ENCODE data around the gene ADAMTS8.

The ADAMTS8 gene

DNA sequence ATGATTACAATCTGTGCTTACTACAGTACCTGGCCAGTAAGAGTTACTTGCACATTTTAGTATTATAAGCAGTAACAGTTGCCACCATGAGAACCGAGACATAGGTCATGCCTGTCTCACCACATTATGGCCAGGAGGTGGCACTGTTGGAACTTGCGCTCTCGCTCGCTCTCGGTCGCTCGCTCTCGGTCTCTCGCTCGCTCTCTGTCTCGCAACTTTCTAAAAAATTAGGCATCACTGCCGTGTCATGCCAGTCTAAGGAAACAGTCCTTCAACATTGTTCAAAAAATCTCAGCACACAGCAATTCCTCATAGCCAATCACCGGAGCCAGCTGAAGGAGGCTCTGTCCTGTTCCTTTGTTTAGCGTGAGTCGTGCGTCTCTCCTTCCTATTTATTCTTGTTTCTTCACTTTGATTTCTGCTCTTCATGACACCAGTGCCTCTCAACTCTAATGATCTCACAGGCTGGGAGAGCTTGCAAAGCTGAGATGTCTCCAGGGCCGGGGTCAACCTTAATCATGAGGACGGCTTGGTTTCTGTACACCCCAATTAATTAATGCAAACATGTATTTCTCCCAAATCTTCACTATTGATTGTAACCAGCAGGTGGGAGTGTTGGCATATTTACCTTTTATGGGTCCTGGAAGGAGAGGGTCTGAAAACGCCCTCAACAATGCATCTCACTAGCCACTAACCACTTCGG lies 6.3 kb upstream of the ADAMTS8 start:
- Histone ChIP-seq H3K9me3 (ENCODE audit: insufficient read depth, low read depth, low read length) (no peaks in the 10 kb centered on the region), H3K9ac (ENCODE audit: low read depth, low read length) (peak overlapping the region; percentile 71), H3K4me3 (ENCODE audit: low read length) (peak overlapping the region; percentile 81), H3K27ac (ENCODE audit: low read depth, low read length) (no peak overlapping the region), H3K27me3 (ENCODE audit: insufficient read depth, low read length) (peaks cover 11% of the 10 kb centered on the region), H3K4me1 (ENCODE audit: insufficient read depth, low read length) (no peaks in the 10 kb centered on the region; the same call in 1 of the 2 replicates), H3K36me3 (ENCODE audit: insufficient read depth, low read length) (no peaks in the 10 kb centered on the region)
- WGBS: 1% methylated on average over 18 of the region's 20 CpGs

DNA sequence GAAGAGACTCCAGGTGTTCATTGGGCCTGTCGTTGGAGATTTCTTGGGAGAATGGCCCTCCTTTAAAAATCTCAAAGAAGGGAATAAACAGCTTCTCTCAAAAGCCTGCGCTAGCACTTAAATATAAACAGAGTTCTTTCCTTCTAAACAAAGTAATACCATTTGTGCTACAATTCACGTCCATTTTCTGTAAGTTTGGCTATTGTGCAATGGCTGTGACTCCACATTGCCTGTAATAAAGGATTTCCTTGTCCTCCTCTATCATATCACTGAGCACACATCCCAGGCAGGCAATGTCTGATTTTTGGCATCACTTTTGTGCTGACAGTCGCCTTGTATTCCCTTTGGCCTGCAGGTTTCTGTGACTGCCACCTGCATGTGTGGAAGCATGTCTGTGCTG lies 4.9 kb upstream of the ADAMTS8 start:
- Histone ChIP-seq H3K9ac (ENCODE audit: low read depth, low read length) (no peak overlapping the region), H3K27ac (ENCODE audit: low read depth, low read length) (no peak overlapping the region), H3K4me3 (ENCODE audit: low read length) (no peak overlapping the region), H3K4me1 (ENCODE audit: insufficient read depth, low read length) (peaks cover 5% of the 10 kb centered on the region; the same call in 1 of the 2 replicates), H3K27me3 (ENCODE audit: insufficient read depth, low read length) (peaks cover 24% of the 10 kb centered on the region), H3K36me3 (ENCODE audit: insufficient read depth, low read length) (no peaks in the 10 kb centered on the region), H3K9me3 (ENCODE audit: insufficient read depth, low read depth, low read length) (no peaks in the 10 kb centered on the region)
- 93% methylated on average over 4 of the region's 4 CpGs for WGBS

DNA sequence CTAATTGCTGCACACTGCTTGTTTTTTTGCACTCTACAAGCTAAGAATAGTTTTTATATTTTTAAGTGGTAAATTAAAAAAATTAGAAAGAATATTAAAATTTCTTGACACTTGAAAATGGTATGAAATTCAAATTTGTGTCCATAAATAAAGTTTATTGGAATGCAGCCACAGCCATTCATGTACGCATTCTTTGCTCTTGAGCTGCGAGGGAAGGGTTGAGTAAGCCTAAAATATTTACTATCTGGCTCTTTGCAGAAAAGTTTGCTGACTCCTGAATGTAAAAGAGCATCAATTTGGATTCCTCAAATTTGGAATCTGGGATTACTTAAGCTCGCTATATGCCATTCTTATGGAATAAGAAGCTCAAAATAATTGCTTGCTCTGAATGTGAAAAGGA lies 3.4 kb upstream of the ADAMTS8 start:
- peaks cover 5% of the 10 kb centered on the region; the same call in 1 of the 2 replicates for H3K4me1 ChIP-seq (ENCODE audit: insufficient read depth, low read length)
- whole genome bisulfite sequencing: 96% methylated on average over 3 of the region's 3 CpGs
- peaks cover 40% of the 10 kb centered on the region for H3K27me3 ChIP-seq (ENCODE audit: insufficient read depth, low read length)
- H3K36me3 ChIP-seq (ENCODE audit: insufficient read depth, low read length): no peaks in the 10 kb centered on the region
- H3K27ac ChIP-seq (ENCODE audit: low read depth, low read length): no peak overlapping the region
- no peaks in the 10 kb centered on the region for H3K9me3 ChIP-seq (ENCODE audit: insufficient read depth, low read depth, low read length)
- H3K9ac ChIP-seq (ENCODE audit: low read depth, low read length): no peak overlapping the region
- no peak overlapping the region for H3K4me3 ChIP-seq (ENCODE audit: low read length)

DNA sequence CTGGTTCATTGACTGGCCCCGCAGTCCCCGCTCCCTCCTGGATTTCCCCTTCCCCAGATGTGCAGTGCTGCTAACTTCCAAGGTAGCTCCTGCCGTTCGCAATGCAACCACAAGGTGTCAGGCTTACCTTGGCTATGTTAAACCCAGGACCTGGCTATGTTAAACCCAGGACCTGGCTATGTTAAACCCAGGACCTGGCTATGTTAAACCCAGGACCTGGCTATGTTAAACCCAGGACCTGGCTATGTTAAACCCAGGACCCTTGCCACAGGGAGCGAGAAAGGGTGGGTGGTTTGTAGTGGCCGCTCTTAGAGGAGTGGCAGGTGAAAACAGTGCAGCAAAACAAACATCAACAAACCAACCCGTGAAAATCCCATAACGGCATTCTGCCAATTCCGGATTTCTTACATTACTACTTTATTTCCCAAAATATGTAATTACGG lies 2.9 kb upstream of the ADAMTS8 start:
- WGBS: 45% methylated on average over 10 of the region's 10 CpGs
- Histone ChIP-seq H3K27ac (ENCODE audit: low read depth, low read length) (no peak overlapping the region), H3K9ac (ENCODE audit: low read depth, low read length) (no peak overlapping the region), H3K9me3 (ENCODE audit: insufficient read depth, low read depth, low read length) (no peaks in the 10 kb centered on the region), H3K36me3 (ENCODE audit: insufficient read depth, low read length) (no peaks in the 10 kb centered on the region), H3K4me3 (ENCODE audit: low read length) (no peak overlapping the region), H3K27me3 (ENCODE audit: insufficient read depth, low read length) (peaks cover 44% of the 10 kb centered on the region), H3K4me1 (ENCODE audit: insufficient read depth, low read length) (peaks cover 5% of the 10 kb centered on the region; the same call in 1 of the 2 replicates)

DNA sequence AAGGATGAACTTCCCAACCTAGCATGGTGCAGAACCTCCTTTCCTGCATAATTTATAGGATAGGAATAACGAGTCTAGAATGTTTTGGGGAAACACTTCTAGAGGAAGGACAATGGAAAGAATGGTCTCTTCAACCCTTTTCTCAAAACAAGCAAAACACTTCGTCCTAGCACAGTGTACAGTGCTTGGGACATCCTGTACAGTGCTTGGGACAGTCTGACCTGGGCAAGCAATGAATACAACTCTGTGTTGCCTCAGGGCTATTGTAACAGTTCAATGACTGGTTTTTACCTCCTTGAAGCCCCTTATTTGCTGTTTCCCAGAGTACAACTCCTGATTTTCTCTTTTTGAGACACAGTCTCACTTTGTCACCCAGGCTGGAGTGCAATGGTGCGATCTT lies 1.6 kb upstream of the ADAMTS8 start:
- H3K36me3 ChIP-seq (ENCODE audit: insufficient read depth, low read length): no peaks in the 10 kb centered on the region
- no peak overlapping the region for H3K9ac ChIP-seq (ENCODE audit: low read depth, low read length)
- H3K4me1 ChIP-seq (ENCODE audit: insufficient read depth, low read length): 0 out of 2 replicates have a peak, but pooled peaks cover 5% of the 10 kb centered on the region
- H3K27ac ChIP-seq (ENCODE audit: low read depth, low read length): no peak overlapping the region
- 91% methylated on average over 2 of the region's 3 CpGs for WGBS
- peaks cover 52% of the 10 kb centered on the region for H3K27me3 ChIP-seq (ENCODE audit: insufficient read depth, low read length)
- H3K9me3 ChIP-seq (ENCODE audit: insufficient read depth, low read depth, low read length): no peaks in the 10 kb centered on the region
- no peak overlapping the region for H3K4me3 ChIP-seq (ENCODE audit: low read length)

DNA sequence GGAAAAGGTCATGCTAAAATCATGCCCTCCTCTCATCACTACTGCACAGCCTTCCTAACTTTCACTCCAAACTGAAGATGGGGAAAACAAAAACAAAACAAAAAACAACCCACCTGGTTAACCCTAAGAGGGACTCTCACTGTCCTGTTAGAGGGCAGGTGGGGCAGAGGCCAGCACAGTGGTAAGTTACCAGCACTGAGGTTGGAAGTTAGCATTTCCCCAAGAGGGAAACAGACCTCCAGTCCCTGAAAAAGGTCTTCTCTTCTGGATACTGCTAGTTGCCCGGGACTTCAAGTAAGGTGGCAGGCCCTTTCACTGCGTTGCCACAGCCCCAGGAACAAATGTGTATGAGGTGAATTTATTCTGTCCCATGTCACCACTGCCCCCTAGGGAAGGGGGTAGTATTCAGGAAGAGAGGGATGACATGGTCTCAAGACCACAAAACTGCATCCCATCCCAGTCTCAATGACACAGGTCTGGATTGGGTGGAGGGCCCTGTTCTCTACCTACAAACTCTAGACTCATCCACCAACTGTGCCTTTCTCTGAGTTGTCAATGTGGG lies 792 bp upstream of the ADAMTS8 start:
- 83% methylated on average over 2 of the region's 2 CpGs for WGBS
- H3K4me1 ChIP-seq (ENCODE audit: insufficient read depth, low read length): 0 out of 2 replicates have a peak, but pooled peaks cover 5% of the 10 kb centered on the region
- H3K36me3 ChIP-seq (ENCODE audit: insufficient read depth, low read length): no peaks in the 10 kb centered on the region
- H3K4me3 ChIP-seq (ENCODE audit: low read length): peak overlapping the region; percentile 56; the same call in 1 of the 2 replicates
- no peak overlapping the region for H3K9ac ChIP-seq (ENCODE audit: low read depth, low read length)
- peaks cover 52% of the 10 kb centered on the region for H3K27me3 ChIP-seq (ENCODE audit: insufficient read depth, low read length)
- no peak overlapping the region for H3K27ac ChIP-seq (ENCODE audit: low read depth, low read length)
- no peaks in the 10 kb centered on the region for H3K9me3 ChIP-seq (ENCODE audit: insufficient read depth, low read depth, low read length)

DNA sequence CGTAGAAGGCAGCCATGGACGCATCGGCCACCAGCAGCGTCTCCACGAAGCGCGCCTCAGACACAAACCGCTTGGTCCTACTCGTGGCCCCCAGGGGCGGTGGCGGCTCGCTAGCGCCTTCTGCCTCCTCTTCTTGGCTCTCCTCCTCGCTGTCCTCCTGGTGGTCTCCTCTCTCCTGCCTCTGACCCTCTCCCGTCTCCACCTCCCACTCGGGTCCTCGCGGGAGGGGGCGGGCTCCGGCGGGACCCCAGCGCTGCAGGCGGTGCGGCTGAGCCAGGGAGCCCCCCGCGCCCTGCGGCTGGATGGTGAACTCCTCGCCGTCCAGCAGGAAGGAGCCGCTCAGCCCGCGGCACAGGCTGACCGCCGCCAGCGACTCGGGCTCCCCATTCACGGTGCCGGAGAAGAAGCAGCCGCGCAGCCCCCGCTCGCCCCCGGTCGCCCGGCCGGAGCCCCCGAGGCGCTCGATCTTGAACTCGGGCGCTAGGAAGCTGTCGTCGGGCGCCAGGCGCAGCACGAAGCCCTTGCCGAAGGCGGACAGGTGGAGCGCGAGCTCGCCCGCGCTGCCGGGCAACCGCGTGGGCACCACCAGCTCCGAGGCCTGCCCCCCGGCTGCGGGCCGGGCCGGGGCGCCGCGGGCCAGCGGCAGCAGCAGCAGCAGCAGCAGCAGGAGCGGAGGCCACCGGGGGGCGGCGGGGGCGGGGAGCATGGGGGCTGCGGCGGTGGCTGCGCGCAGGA lies 661 bp downstream of the ADAMTS8 start:
- 1% methylated on average over 84 of the region's 84 CpGs for WGBS
- Histone ChIP-seq H3K27me3 (ENCODE audit: insufficient read depth, low read length) (peaks cover 52% of the 10 kb centered on the region), H3K9ac (ENCODE audit: low read depth, low read length) (peak overlapping the region; percentile 62), H3K4me1 (ENCODE audit: insufficient read depth, low read length) (0 out of 2 replicates have a peak, but pooled peaks cover 5% of the 10 kb centered on the region), H3K36me3 (ENCODE audit: insufficient read depth, low read length) (no peaks in the 10 kb centered on the region), H3K4me3 (ENCODE audit: low read length) (peak overlapping the region; percentile 56), H3K9me3 (ENCODE audit: insufficient read depth, low read depth, low read length) (no peaks in the 10 kb centered on the region), H3K27ac (ENCODE audit: low read depth, low read length) (no peak overlapping the region)

DNA sequence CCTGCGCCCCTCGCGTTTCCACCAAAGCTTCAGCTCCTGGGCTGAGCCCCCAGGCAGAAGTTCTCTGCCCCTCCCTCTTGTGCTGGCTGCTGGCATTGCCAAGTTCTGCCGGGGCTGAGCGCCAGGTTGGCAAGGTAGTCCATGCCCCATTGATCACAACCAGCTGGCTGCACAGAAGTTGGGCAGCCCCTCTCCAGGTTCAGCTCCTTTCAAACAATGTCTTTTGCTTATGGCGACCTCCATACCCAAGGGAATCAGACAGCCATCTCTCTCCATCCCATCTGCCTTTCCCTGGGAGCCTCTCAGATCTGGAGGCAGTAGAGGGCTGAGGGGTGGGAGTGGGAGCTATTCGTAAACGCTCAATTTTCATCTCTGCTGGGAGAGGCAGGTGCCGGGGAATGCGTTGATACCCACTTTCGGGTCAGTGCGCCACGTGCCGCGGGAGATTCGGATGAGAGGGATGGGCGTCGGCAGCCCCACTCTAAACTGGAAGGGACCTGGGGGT lies 1.5 kb downstream of the ADAMTS8 start:
- Histone ChIP-seq H3K9ac (ENCODE audit: low read depth, low read length) (no peak overlapping the region), H3K27me3 (ENCODE audit: insufficient read depth, low read length) (peaks cover 52% of the 10 kb centered on the region), H3K4me1 (ENCODE audit: insufficient read depth, low read length) (0 out of 2 replicates have a peak, but pooled peaks cover 5% of the 10 kb centered on the region), H3K9me3 (ENCODE audit: insufficient read depth, low read depth, low read length) (no peaks in the 10 kb centered on the region), H3K36me3 (ENCODE audit: insufficient read depth, low read length) (no peaks in the 10 kb centered on the region), H3K27ac (ENCODE audit: low read depth, low read length) (no peak overlapping the region), H3K4me3 (ENCODE audit: low read length) (peak overlapping the region; percentile 56)
- 70% methylated on average over 18 of the region's 18 CpGs for WGBS

DNA sequence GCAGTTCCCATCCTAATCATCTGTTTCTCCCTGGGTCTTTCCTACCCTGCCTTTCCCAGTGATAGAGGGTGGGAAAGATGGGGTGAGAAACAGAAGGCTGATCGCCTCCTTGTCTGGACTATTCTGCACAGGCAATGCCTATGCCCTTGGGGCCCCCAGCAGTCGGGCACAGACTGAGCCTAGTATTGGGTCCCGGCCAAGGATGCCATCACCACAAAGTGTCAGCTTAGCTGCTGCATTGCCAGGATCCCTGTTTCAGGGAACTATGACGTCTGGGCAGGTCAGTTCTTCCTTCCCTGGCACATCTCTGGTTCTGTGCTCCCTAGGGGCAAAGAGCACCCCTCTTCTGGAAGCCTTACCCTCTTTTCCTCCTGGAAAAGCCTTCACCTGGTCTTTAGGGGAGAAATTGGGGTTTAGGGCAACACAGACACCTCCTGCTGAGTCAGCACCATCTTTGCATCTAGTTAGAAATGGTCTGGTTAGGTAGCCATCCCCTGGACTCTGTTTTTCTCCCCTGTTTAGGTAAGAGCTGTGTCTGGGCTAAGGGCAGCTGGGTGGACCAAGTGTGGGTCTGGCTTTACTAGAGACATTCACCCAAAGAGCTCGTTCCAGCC lies 2.1 kb downstream of the ADAMTS8 start:
- 90% methylated on average over 5 of the region's 5 CpGs for WGBS
- Histone ChIP-seq H3K4me1 (ENCODE audit: insufficient read depth, low read length) (0 out of 2 replicates have a peak, but pooled peaks cover 5% of the 10 kb centered on the region), H3K9ac (ENCODE audit: low read depth, low read length) (no peak overlapping the region), H3K9me3 (ENCODE audit: insufficient read depth, low read depth, low read length) (no peaks in the 10 kb centered on the region), H3K27ac (ENCODE audit: low read depth, low read length) (no peak overlapping the region), H3K4me3 (ENCODE audit: low read length) (no peak overlapping the region), H3K36me3 (ENCODE audit: insufficient read depth, low read length) (no peaks in the 10 kb centered on the region), H3K27me3 (ENCODE audit: insufficient read depth, low read length) (peaks cover 52% of the 10 kb centered on the region)

DNA sequence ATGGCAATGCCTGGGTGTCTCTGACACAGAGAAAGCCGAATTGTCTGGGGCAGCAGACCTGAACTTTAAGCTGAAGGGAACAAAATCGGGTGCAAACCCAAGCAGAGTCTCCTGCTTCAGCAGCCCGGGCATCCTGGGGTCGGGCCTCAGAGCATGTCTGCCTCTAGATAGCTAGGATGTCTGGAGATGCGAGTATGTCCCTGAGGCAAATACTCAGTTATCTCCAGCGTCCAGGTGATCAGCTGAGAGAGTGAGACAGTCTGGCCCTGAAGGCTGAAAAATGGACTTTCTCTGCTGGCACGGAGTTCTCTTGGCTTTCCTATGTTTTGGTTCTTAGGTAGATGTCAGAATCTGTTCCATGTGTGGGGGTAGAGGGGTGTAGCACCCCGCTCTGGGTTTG lies 3.3 kb downstream of the ADAMTS8 start:
- H3K27me3 ChIP-seq (ENCODE audit: insufficient read depth, low read length): peaks cover 45% of the 10 kb centered on the region
- WGBS: 92% methylated on average over 8 of the region's 8 CpGs

More for the DNA sequence above, 3.3 kb downstream of the ADAMTS8 start:
- H3K4me3 ChIP-seq (ENCODE audit: low read length): no peak overlapping the region
- no peak overlapping the region for H3K9ac ChIP-seq (ENCODE audit: low read depth, low read length)
- 0 out of 2 replicates have a peak, but pooled peaks cover 5% of the 10 kb centered on the region for H3K4me1 ChIP-seq (ENCODE audit: insufficient read depth, low read length)
- H3K27ac ChIP-seq (ENCODE audit: low read depth, low read length): no peak overlapping the region
- H3K36me3 ChIP-seq (ENCODE audit: insufficient read depth, low read length): no peaks in the 10 kb centered on the region
- H3K9me3 ChIP-seq (ENCODE audit: insufficient read depth, low read depth, low read length): no peaks in the 10 kb centered on the region

Measured in HUES64 (cell line).